KMS-11 (cell line): ENCODE measurements around the gene BRCA1.
"Not testable (repeated sequence)": the region's sequence is repeated elsewhere in the genome, so short reads cannot be mapped to it uniquely, and the experiment has no call there.

Source experiments
- H2AFZ ChIP-seq: fragments of 200-600 bp; sonication (generic); 2 replicates; pipeline ENCODE4 v1.6.1; 2016; ENCODE audit warnings: antibody characterized with exemption, mixed run types, low read depth
- H3K27ac ChIP-seq: fragments of 200-600 bp; sonication (generic); 2 replicates; pipeline ENCODE4 v1.6.1; 2016; ENCODE audit warnings: mild to moderate bottlenecking, mixed run types
- H3K27me3 ChIP-seq: fragments of 200-600 bp; sonication (generic); 2 replicates; pipeline ENCODE4 v1.6.1; 2017; ENCODE audit warnings: mild to moderate bottlenecking, low read depth, mixed run types, moderate library complexity; ENCODE audit not compliant: insufficient read depth
- H3K36me3 ChIP-seq: fragments of 200-600 bp; sonication (generic); 2 replicates; pipeline ENCODE4 v1.6.1; 2017; ENCODE audit warnings: mild to moderate bottlenecking, mixed run types; ENCODE audit not compliant: insufficient read depth
- H3K4me1 ChIP-seq: fragments of 200-600 bp; sonication (generic); 2 replicates; pipeline ENCODE4 v1.6.1; 2016; ENCODE audit warnings: mild to moderate bottlenecking, low read depth, mixed run types; ENCODE audit not compliant: poor library complexity, severe bottlenecking
- H3K4me2 ChIP-seq: fragments of 200-600 bp; sonication (generic); 2 replicates; pipeline ENCODE4 v1.7.0; 2016; ENCODE audit warnings: mild to moderate bottlenecking, mixed run types
- H3K4me3 ChIP-seq: fragments of 200-600 bp; sonication (generic); IDR thresholded peaks from 2 replicates; pipeline ENCODE4 v1.6.1; 2017; ENCODE audit warnings: low read depth, low read length, mixed read lengths; ENCODE audit not compliant: insufficient read depth
- H3K79me2 ChIP-seq: fragments of 200-600 bp; sonication (generic); 2 replicates; pipeline ENCODE4 v1.6.1; 2016; ENCODE audit warnings: low read depth, mixed run types; ENCODE audit not compliant: insufficient read depth
- H3K9ac ChIP-seq: fragments of 200-600 bp; sonication (generic); 2 replicates; pipeline ENCODE4 v1.6.1; 2016; ENCODE audit warnings: mild to moderate bottlenecking, mixed run types
- H4K20me1 ChIP-seq: fragments of 200-600 bp; sonication (generic); 2 replicates; pipeline ENCODE4 v1.6.1; 2016; ENCODE audit warnings: mild to moderate bottlenecking, mixed run types; ENCODE audit not compliant: insufficient read depth
- CTCF ChIP-seq: fragments of 200-600 bp; sonication (generic); conservative IDR thresholded peaks from 2 replicates; pipeline ENCODE4 v1.6.1; 2017; ENCODE audit warnings: low read depth, mild to moderate bottlenecking, antibody characterized with exemption, low read length, moderate library complexity, mixed read lengths

Gene BRCA1

GRCh38 chr17:43056051-43056450 is 69.1 kb downstream of the BRCA1 start:
- no peaks in the 10 kb centered on the region for H3K36me3 ChIP-seq
- TF ChIP-seq CTCF: no peak
- H3K27me3 ChIP-seq: no peaks in the 10 kb centered on the region
- no peak overlapping the region for H3K9ac ChIP-seq
- H3K79me2 ChIP-seq: no peaks in the 10 kb centered on the region
- no peaks in the 10 kb centered on the region for H3K4me1 ChIP-seq
- no peak overlapping the region for H3K4me2 ChIP-seq
- no peak overlapping the region for H2AFZ ChIP-seq
- H4K20me1 ChIP-seq: no peaks in the 10 kb centered on the region
- H3K27ac ChIP-seq: no peak overlapping the region
- H3K4me3 ChIP-seq: no peak overlapping the region

GRCh38 chr17:43053008-43053407 is 72.2 kb downstream of the BRCA1 start:
- H3K27me3 ChIP-seq, H3K27ac ChIP-seq, H3K79me2 ChIP-seq, H2AFZ ChIP-seq, H3K4me2 ChIP-seq, H4K20me1 ChIP-seq, H3K4me3 ChIP-seq, H3K4me1 ChIP-seq, H3K36me3 ChIP-seq, H3K9ac ChIP-seq: not testable (repeated sequence)

GRCh38 chr17:43051969-43052368 is 73.2 kb downstream of the BRCA1 start:
- Histone ChIP-seq H3K9ac (no peak overlapping the region), H3K27ac (no peak overlapping the region), H3K79me2 (no peaks in the 10 kb centered on the region), H3K27me3 (no peaks in the 10 kb centered on the region), H3K36me3 (no peaks in the 10 kb centered on the region), H4K20me1 (no peaks in the 10 kb centered on the region), H3K4me2 (no peak overlapping the region), H2AFZ (no peak overlapping the region), H3K4me1 (no peaks in the 10 kb centered on the region), H3K4me3 (no peak overlapping the region)
- no peak for TF ChIP-seq CTCF

GRCh38 chr17:43044024-43044423 is 81.1 kb downstream of the BRCA1 start:
- Histone ChIP-seq H3K9ac (no peak overlapping the region), H3K4me3 (no peak overlapping the region), H3K4me1 (peaks cover 18% of the 10 kb centered on the region), H3K27me3 (no peaks in the 10 kb centered on the region), H3K4me2 (peak overlapping the region; percentile 6; the same call in 1 of the 2 replicates), H3K36me3 (no peaks in the 10 kb centered on the region), H3K27ac (no peak overlapping the region; the same call in 1 of the 2 replicates), H2AFZ (no peak overlapping the region), H4K20me1 (no peaks in the 10 kb centered on the region), H3K79me2 (no peaks in the 10 kb centered on the region)
- TF ChIP-seq CTCF: no peak

- no peak for TF ChIP-seq CTCF
- H2AFZ ChIP-seq: no peak overlapping the region
- H3K27ac ChIP-seq: no peak overlapping the region
- no peak overlapping the region for H3K4me3 ChIP-seq
- no peak overlapping the region for H3K4me2 ChIP-seq
- no peaks in the 10 kb centered on the region for H3K79me2 ChIP-seq
- H3K4me1 ChIP-seq: peaks cover 18% of the 10 kb centered on the region
- H3K36me3 ChIP-seq: no peaks in the 10 kb centered on the region
- H4K20me1 ChIP-seq: no peaks in the 10 kb centered on the region
- no peaks in the 10 kb centered on the region for H3K27me3 ChIP-seq
- H3K9ac ChIP-seq: no peak overlapping the region
Measured at GRCh38 chr17:43043307-43043706, 81.9 kb downstream of the BRCA1 start.
